Measurements from ENCODE around the gene CALHM1. TPM values are rescaled to one million over a fixed set of nuclear protein-coding genes. Genes with fewer than 3 reads are reported as not detected.

The CALHM1 gene
- total RNA-seq, 1 donor from 2014 or later: not detected

GRCh38 chr10:103465411-103466179 lies 6.9 kb upstream of the CALHM1 start:
- Histone ChIP-seq H3K4me3 (ENCODE audit: low read depth, low read length) (no peak overlapping the region), H3K36me3 (ENCODE audit: control insufficient read depth, insufficient read depth, low read length) (no peaks in the 10 kb centered on the region), H3K27me3 (ENCODE audit: control insufficient read depth, insufficient read depth, low read length) (no peaks in the 10 kb centered on the region)
- DNase-seq (ENCODE audit: low read depth) (no peak), FAIRE-seq (no peak)
- TF ChIP-seq CTCF (IDR thresholded peaks at IDR 0.05; ENCODE audit: insufficient read depth, low read length, severe bottlenecking): no peak

- H3K27me3 ChIP-seq (ENCODE audit: control insufficient read depth, insufficient read depth, low read length): no peaks in the 10 kb centered on the region
- TF ChIP-seq CTCF (IDR thresholded peaks at IDR 0.05; ENCODE audit: insufficient read depth, low read length, severe bottlenecking): no peak
- FAIRE-seq (no peak), DNase-seq (ENCODE audit: low read depth) (no peak)
- H3K36me3 ChIP-seq (ENCODE audit: control insufficient read depth, insufficient read depth, low read length): no peaks in the 10 kb centered on the region
- no peak overlapping the region for H3K4me3 ChIP-seq (ENCODE audit: low read depth, low read length)
Observed at GRCh38 chr10:103463499-103463898, 4.8 kb upstream of the CALHM1 start.

GRCh38 chr10:103459615-103460014 lies 915 bp upstream of the CALHM1 start:
- DNase-seq (ENCODE audit: low read depth): no peak
- Histone ChIP-seq H3K27me3 (ENCODE audit: control insufficient read depth, insufficient read depth, low read length) (no peaks in the 10 kb centered on the region), H3K36me3 (ENCODE audit: control insufficient read depth, insufficient read depth, low read length) (no peaks in the 10 kb centered on the region), H3K4me3 (ENCODE audit: low read depth, low read length) (no peak overlapping the region)
- TF ChIP-seq CTCF (IDR thresholded peaks at IDR 0.05; ENCODE audit: insufficient read depth, low read length, severe bottlenecking): no peak
- no peak for FAIRE-seq

GRCh38 chr10:103457896-103458583 lies 660 bp downstream of the CALHM1 start:
- DNase-seq (ENCODE audit: low read depth): no peak
- TF ChIP-seq CTCF (IDR thresholded peaks at IDR 0.05; ENCODE audit: insufficient read depth, low read length, severe bottlenecking): no peak
- Histone ChIP-seq H3K27me3 (ENCODE audit: control insufficient read depth, insufficient read depth, low read length) (no peaks in the 10 kb centered on the region), H3K4me3 (ENCODE audit: low read depth, low read length) (no peak overlapping the region), H3K36me3 (ENCODE audit: control insufficient read depth, insufficient read depth, low read length) (no peaks in the 10 kb centered on the region)
- FAIRE-seq: no peak

GRCh38 chr10:103457176-103457712 lies 1.5 kb downstream of the CALHM1 start:
- Histone ChIP-seq H3K27me3 (ENCODE audit: control insufficient read depth, insufficient read depth, low read length) (no peaks in the 10 kb centered on the region), H3K4me3 (ENCODE audit: low read depth, low read length) (no peak overlapping the region), H3K36me3 (ENCODE audit: control insufficient read depth, insufficient read depth, low read length) (no peaks in the 10 kb centered on the region)
- DNase-seq (ENCODE audit: low read depth) (no peak), FAIRE-seq (no peak)
- TF ChIP-seq CTCF (IDR thresholded peaks at IDR 0.05; ENCODE audit: insufficient read depth, low read length, severe bottlenecking): no peak

Data from bronchial epithelial cell (primary cell).